CD8-positive, alpha-beta memory T cell (primary cell): ENCODE measurements around the gene TRIP13. TPM values are rescaled to one million over a fixed set of nuclear protein-coding genes. Genes with fewer than 3 reads are reported as not detected.
"Not testable (repeated sequence)": the region's sequence is repeated elsewhere in the genome, so short reads cannot be mapped to it uniquely, and the experiment has no call there.

Experiments used
- CTCF ChIA-PET: fragments of 350-600 bp; sonication (Branson Sonifier 250); formaldehyde crosslinking; loops from one replicate; lab custom pipeline; 2021; ENCODE audit warnings: antibody characterized with exemption; lab: Charles Lee
- POLR2A ChIA-PET: fragments of 350-600 bp; sonication (Branson Sonifier 250); formaldehyde crosslinking; loops from one replicate; lab custom pipeline; 2021; ENCODE audit warnings: antibody characterized with exemption; lab: Charles Lee
- DNase-seq, 5 donors: peaks; one replicate each; pipeline versions ENCODE4 v3.0.0 to v3.0.0-alpha.2; 2020 to 2022; ENCODE audit warnings: mixed read lengths in 1 of 5
- H3K27ac ChIP-seq: one replicate; pipeline ENCODE4 v1.7.0; 2013; ENCODE audit warnings: low read depth, mild to moderate bottlenecking, low read length, moderate library complexity
- H3K27me3 ChIP-seq: 2 replicates; pipeline ENCODE4 v1.7.0; 2013; ENCODE audit warnings: low read length, mild to moderate bottlenecking; ENCODE audit not compliant: insufficient read depth, poor library complexity, severe bottlenecking
- H3K36me3 ChIP-seq: 2 replicates; pipeline ENCODE4 v1.7.0; 2013; ENCODE audit warnings: mild to moderate bottlenecking, low read length, moderate library complexity; ENCODE audit not compliant: insufficient read depth
- H3K4me1 ChIP-seq: 2 replicates; pipeline ENCODE4 v1.7.0; 2013; ENCODE audit warnings: mild to moderate bottlenecking, low read length, moderate library complexity; ENCODE audit not compliant: insufficient read depth
- H3K4me3 ChIP-seq: 2 replicates; pipeline ENCODE4 v1.7.0; 2013; ENCODE audit warnings: mild to moderate bottlenecking, low read length
- H3K9me3 ChIP-seq: 2 replicates; pipeline ENCODE4 v1.7.0; 2013; ENCODE audit warnings: mild to moderate bottlenecking, low read length
- H3K27ac Mint-ChIP-seq, 8 donors: one replicate each; pipeline ENCODE4 v1.8.0; 2020 to 2021; ENCODE audit warnings: mixed read lengths in 8 of 8, mild to moderate bottlenecking in 6 of 8, inconsistent platforms in 3 of 8, moderate library complexity in 3 of 8
- H3K27me3 Mint-ChIP-seq, 2 donors: one replicate each; pipeline ENCODE4 v1.8.0; 2020 to 2021; ENCODE audit warnings: mixed read lengths in 2 of 2, mild to moderate bottlenecking in 1 of 2, moderate library complexity in 1 of 2
- H3K36me3 Mint-ChIP-seq, 3 donors: one replicate each; pipeline ENCODE4 v1.8.0; 2020 to 2021; ENCODE audit warnings: mixed read lengths in 3 of 3, inconsistent platforms in 1 of 3, mild to moderate bottlenecking in 1 of 3
- H3K4me1 Mint-ChIP-seq, 3 donors: one replicate each; pipeline ENCODE4 v1.8.0; 2020 to 2021; ENCODE audit warnings: mixed read lengths in 3 of 3, inconsistent platforms in 1 of 3, mild to moderate bottlenecking in 1 of 3
- H3K4me3 Mint-ChIP-seq, 7 donors: one replicate each; pipeline ENCODE4 v1.8.0; 2020 to 2021; ENCODE audit warnings: mixed read lengths in 7 of 7, mild to moderate bottlenecking in 6 of 7, moderate library complexity in 4 of 7, inconsistent platforms in 2 of 7
- H3K9me3 Mint-ChIP-seq, 5 donors: one replicate each; pipeline ENCODE4 v1.8.0; 2020 to 2022; ENCODE audit warnings: mixed read lengths in 5 of 5, mild to moderate bottlenecking in 3 of 5, moderate library complexity in 2 of 5, inconsistent platforms in 1 of 5
- polyA plus RNA-seq: library from polyadenylated mRNA; unstranded; fragments of 300-500 nt; fragmentation: Illumina TruSeq; gene quantifications from one replicate; pipeline ENCODE4 v1.2.3, GENCODE V29; 2021
- total RNA-seq, 2 experiments: library from RNA; stranded (reverse); gene quantifications; one replicate each; pipeline ENCODE4 v1.2.3, GENCODE V29; 2021

TRIP13 gene
- total and polyA plus RNA-seq, 3 experiments from 2014 or later: 0.12 to 40.7 (median 37.5) TPM

DNA sequence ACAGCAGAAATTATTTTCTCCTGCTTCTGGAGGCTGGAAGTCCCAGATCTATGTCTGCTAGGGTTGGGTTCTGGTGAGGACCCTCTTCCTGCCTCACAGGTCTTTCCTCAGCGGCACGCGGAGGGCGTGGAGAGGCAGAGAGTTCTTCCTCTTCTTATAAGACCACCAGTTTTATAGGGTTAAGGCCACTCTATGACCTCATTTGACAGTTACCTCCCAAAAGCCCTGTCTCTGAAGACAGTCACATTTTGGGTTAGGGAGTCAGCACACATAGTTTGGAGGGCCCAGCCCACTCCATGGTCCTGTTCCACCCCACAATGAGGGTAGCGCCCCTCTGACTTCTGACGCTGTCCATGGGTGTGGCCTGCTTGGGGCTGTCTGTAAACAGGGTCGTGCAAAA lies 46.7 kb downstream of the TRIP13 start:
- H3K4me1 Mint-ChIP-seq: no peaks in the 10 kb centered on the region

DNA sequence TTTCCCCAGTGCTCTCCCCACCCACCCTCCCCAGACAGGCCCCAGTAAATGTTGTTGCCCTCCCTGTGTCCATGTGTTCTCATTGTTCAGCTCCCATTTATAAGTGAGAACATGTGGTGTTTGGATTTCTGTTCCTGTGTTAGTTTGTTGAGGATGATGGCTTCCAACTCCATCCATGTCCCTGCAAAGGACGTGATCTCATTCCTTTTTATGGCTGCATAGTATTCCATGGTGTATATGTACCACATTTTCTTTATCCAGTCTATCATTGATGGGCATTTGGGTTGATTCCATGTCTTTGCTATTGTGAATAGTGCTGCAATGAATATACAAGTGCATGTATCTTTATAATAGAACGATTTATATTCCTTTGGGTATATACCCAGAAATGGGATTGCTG lies 48.1 kb downstream of the TRIP13 start:
- H3K4me1 ChIP-seq, H3K27me3 ChIP-seq, H3K4me3 ChIP-seq, H3K36me3 ChIP-seq, H3K36me3 Mint-ChIP-seq, H3K9me3 Mint-ChIP-seq, H3K4me1 Mint-ChIP-seq, H3K4me3 Mint-ChIP-seq, POLR2A ChIA-PET, CTCF ChIA-PET, H3K9me3 ChIP-seq, DNase-seq, H3K27ac ChIP-seq, H3K27ac Mint-ChIP-seq: not testable (repeated sequence)
- H3K27me3 Mint-ChIP-seq: peaks cover 25% of the 10 kb centered on the region in 2 donors

More for the DNA sequence above, 46.7 kb downstream of the TRIP13 start:
- Histone ChIP-seq H3K4me3 (no peak overlapping the region), H3K27ac (no peak overlapping the region), H3K9me3 (no peaks in the 10 kb centered on the region), H3K27me3 (no peaks in the 10 kb centered on the region), H3K4me1 (no peaks in the 10 kb centered on the region), H3K36me3 (no peaks in the 10 kb centered on the region)
- ChIA-PET CTCF (no interaction called here), POLR2A (no interaction called here)
- DNase-seq: no peak
- Mint-ChIP-seq H3K9me3 (no peaks in the 10 kb centered on the region), H3K4me3 (no peak overlapping the region), H3K36me3 (no peaks in the 10 kb centered on the region), H3K27me3 (peaks cover 17 to 25% of the 10 kb centered on the region in 2 donors), H3K27ac (no peak overlapping the region)

DNA sequence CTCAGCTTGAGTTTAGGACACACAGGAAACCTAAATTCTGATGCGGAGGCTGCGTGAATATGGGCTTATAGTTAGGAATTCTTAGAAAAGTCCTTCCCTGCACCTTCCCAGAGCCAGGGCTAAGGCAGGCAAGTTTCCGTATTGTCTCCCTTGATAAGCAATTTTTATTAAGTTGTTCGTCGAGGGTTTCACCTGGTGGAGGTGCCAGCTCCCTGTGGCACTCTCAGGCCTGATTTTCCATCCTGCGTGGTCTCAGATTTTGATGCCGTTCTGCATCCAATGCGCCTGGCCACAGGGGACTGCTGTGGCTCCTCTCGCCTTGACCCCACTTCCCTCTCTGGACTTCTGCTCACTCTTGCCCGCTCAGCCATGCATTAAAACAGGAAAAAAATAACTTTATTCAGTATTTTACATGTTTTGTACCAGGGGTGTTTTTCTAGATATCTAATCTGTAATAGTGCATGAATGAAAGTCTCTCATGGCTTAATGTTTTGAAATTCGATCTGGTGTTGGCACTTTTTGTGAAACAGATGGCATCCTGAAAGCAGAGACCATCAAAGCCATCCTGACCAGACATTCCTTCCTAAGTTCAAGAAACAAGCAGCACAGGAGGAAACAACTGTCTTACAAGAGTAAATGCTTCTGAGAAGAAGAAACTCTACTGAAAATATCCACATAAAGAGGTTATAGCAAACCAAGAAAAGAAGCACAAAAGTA lies 50.7 kb downstream of the TRIP13 start:
- Histone ChIP-seq H3K27me3 (peaks cover 13% of the 10 kb centered on the region), H3K27ac (no peak overlapping the region), H3K4me1 (no peaks in the 10 kb centered on the region), H3K36me3 (no peaks in the 10 kb centered on the region), H3K9me3 (no peaks in the 10 kb centered on the region), H3K4me3 (no peak overlapping the region)
- ChIA-PET CTCF (no interaction called here), POLR2A (no interaction called here)
- H3K27ac Mint-ChIP-seq: no peak overlapping the region
- H3K4me3 Mint-ChIP-seq: no peak overlapping the region
- DNase-seq: no peak
- no peaks in the 10 kb centered on the region for H3K4me1 Mint-ChIP-seq
- H3K9me3 Mint-ChIP-seq: no peaks in the 10 kb centered on the region
- H3K36me3 Mint-ChIP-seq: no peaks in the 10 kb centered on the region
- peaks cover 38 to 39% of the 10 kb centered on the region in 2 donors for H3K27me3 Mint-ChIP-seq

DNA sequence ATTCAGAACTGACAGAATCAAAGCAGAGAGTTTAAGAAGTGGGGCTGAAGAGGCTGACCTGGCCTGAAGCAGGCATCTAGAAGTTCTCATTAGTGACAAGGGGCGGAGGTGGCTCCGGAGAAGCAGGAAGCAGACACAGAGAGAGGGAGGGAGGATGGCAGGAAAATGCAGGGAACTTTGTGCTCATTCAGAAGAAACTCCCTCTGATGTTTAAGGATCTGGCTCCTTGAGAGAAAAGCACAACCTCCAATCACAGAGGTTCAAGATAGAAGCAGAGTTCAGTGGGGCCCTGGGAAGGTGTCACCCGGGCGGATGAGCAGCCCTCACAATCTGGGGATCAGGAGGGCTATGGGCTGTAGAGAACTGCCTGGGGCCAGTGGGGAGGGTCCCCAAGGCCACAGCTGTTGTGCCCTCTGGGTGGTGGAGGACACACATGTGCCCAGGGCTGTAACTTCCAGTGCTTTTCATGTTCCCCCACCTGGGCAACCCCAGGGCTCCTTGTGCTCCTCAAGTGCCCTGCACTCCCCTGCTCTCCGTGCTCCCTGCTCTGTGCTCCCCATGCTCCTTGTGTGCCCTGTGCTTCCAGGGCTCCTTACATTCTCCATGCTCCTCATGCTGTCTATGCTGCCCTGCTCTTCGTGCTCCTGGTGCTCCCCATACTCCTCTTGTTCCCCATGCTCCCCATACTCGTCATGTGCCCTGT lies 51.4 kb downstream of the TRIP13 start:
- CTCF ChIA-PET: no interaction called here
- no peak for DNase-seq
- peaks cover 38 to 44% of the 10 kb centered on the region in 2 donors for H3K27me3 Mint-ChIP-seq

DNA sequence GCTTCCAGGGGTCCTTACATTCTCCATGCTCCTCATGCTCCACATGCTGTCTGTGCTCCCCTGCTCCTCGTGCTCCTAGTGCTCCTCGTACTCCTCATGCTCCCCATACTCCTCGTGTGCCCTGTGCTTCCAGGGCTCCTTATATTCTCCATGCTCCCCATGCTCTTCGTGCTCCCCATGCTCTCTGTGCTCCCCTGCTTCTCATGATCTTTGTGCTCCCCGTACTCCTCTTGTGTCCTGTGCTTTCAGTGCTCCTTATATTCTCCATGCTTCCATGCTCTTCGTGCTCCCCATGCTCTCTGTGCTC lies 51.9 kb downstream of the TRIP13 start:
- H3K27me3 ChIP-seq: peaks cover 13% of the 10 kb centered on the region
- peaks cover 38 to 46% of the 10 kb centered on the region in 2 donors for H3K27me3 Mint-ChIP-seq
- ChIA-PET POLR2A (no interaction called here), CTCF (no interaction called here)
- no peaks in the 10 kb centered on the region for H3K4me1 Mint-ChIP-seq
- H3K27ac Mint-ChIP-seq: no peak overlapping the region
- no peak overlapping the region for H3K4me3 ChIP-seq
- H3K4me3 Mint-ChIP-seq: no peak overlapping the region
- H3K27ac ChIP-seq: no peak overlapping the region
- H3K9me3 ChIP-seq: no peaks in the 10 kb centered on the region
- H3K4me1 ChIP-seq: no peaks in the 10 kb centered on the region
- no peaks in the 10 kb centered on the region for H3K36me3 ChIP-seq
- no peaks in the 10 kb centered on the region for H3K9me3 Mint-ChIP-seq
- no peaks in the 10 kb centered on the region for H3K36me3 Mint-ChIP-seq
- no peak for DNase-seq

More for the DNA sequence above, 51.4 kb downstream of the TRIP13 start:
- Mint-ChIP-seq H3K4me3 (no peak overlapping the region), H3K36me3 (no peaks in the 10 kb centered on the region), H3K9me3 (no peaks in the 10 kb centered on the region), H3K4me1 (no peaks in the 10 kb centered on the region), H3K27ac (no peak overlapping the region)
- Histone ChIP-seq H3K9me3 (no peaks in the 10 kb centered on the region), H3K4me3 (no peak overlapping the region), H3K36me3 (no peaks in the 10 kb centered on the region), H3K27ac (no peak overlapping the region), H3K4me1 (no peaks in the 10 kb centered on the region), H3K27me3 (peaks cover 13% of the 10 kb centered on the region)
- POLR2A ChIA-PET: no interaction called here

DNA sequence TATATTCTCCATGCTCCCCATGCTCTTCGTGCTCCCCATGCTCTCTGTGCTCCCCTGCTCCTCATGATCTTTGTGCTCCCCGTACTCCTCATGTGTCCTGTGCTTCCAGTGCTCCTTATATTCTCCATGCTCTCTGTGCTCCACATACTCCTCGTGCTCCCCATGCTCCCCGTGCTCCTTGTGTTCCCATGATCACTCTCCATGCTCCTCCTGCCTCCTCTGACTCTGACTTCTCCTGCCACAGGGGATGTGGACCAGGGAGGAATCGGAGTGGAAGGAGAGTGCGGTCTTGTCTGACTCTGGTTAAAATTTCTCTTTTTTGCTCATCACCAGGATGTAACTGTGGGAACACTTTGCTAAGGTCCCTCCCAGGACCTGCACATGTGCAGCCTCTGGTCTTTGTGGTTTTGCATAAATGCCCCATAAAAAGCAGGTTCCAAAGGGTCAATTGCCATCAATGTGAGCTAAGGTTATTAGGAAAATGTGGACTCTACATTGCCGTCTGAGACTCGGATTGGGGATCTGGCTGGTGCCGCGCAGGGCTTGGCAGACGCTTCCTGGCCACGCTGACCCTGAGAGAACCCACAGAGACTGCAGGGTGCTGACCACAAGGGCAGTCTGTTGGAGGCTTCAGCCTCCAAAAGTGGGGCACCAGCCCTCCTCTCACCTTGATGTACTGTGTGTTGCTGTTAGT lies 52.5 kb downstream of the TRIP13 start:
- Histone ChIP-seq H3K4me1 (no peaks in the 10 kb centered on the region), H3K27me3 (peaks cover 13% of the 10 kb centered on the region), H3K36me3 (no peaks in the 10 kb centered on the region), H3K4me3 (no peak overlapping the region), H3K27ac (no peak overlapping the region), H3K9me3 (no peaks in the 10 kb centered on the region)
- CTCF ChIA-PET: no interaction called here
- Mint-ChIP-seq H3K27me3 (peaks cover 40 to 52% of the 10 kb centered on the region in 2 donors), H3K27ac (no peak overlapping the region), H3K36me3 (no peaks in the 10 kb centered on the region), H3K4me1 (no peaks in the 10 kb centered on the region), H3K9me3 (no peaks in the 10 kb centered on the region), H3K4me3 (no peak overlapping the region)
- DNase-seq: no peak
- POLR2A ChIA-PET: no interaction called here

DNA sequence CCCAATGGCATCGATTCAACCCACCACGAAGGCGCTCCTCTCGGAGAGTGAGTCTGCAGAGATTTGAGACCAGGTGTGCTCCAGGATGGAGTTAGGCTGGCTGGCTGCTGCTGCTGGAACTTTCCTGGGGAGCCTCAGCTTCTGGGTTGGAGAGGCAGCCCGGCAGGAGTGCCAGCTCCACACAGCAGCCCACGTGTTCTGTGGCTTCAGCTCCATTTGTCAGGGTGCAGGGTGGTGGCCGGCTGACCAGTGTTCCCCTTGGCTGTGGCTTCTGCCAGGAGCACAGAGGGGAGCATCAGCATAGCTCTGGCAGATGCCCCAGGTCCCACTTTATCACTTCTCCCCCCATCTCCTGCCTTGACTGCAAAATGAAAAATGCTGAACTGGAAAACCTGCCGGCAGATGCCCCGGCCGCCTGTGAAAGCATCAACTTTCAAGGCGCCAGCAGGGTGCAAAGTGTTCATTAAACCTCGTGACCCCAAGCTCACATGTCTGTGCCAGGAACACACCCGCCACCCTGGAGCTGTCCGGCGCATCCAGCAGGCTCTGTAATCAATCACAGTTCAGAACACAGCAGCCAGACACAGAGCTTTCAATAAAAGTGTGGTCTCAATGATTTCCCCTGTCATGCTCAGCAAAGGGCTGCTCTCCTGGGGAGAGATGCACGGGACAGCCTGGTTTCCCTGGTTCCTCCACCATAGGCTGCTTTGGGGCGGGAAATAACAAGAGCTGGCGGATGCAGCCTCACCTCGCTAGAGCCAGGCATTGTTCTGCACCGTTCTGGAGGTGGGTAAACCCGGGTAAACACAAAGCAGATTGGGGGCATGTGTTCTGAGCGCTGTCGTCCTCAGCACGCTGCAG lies 53.2 kb downstream of the TRIP13 start:
- Histone ChIP-seq H3K27ac (no peak overlapping the region), H3K9me3 (no peaks in the 10 kb centered on the region), H3K27me3 (peaks cover 13% of the 10 kb centered on the region), H3K4me1 (no peaks in the 10 kb centered on the region), H3K4me3 (no peak overlapping the region), H3K36me3 (no peaks in the 10 kb centered on the region)
- Mint-ChIP-seq H3K27ac (no peak overlapping the region), H3K4me3 (no peak overlapping the region), H3K4me1 (no peaks in the 10 kb centered on the region), H3K27me3 (peaks cover 40 to 56% of the 10 kb centered on the region in 2 donors), H3K9me3 (no peaks in the 10 kb centered on the region), H3K36me3 (no peaks in the 10 kb centered on the region)
- CTCF ChIA-PET: no interaction called here
- POLR2A ChIA-PET: no interaction called here
- no peak for DNase-seq
